ENCODE data around the gene SHKBP1. TPM values are rescaled to one million over a fixed set of nuclear protein-coding genes. Genes with fewer than 3 reads are reported as not detected.
"Not testable (repeated sequence)": the region's sequence is repeated elsewhere in the genome, so short reads cannot be mapped to it uniquely, and the experiment has no call there.

The SHKBP1 gene
- polyA plus RNA-seq, 1 experiment = 42.5 TPM

DNA sequence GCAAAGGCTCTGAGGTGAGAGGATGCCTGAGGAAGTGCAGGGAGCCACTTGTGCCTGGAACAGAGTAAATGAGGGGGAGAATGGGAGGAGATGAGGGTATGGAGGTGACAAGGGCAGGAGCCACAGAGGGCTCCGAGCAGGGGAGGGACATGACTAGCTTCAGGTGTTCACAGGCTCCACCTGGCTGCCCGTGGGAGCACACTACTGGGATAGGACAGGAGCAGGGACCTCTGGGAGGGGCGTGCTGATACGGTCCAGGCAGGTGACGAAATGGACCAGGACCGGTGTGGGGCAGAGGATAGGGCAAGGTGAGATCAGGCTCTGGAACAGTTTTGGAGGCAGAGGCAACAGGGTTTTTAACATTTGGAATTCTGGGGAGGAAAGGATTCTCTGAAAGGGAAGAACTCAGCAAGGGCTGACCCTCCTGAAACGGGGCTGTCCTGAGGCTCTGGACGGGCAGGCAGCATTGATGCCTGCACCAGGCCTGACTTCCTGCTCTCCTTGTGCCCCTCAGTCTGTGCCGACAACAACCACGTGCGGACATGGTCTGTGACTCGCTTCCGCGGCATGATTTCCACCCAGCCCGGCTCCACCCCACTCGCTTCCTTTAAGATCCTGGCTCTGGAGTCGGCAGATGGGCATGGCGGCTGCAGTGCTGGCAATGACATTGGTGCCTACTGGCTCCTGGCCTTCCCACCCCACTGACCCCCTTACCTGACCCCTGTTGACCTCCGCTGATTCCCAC is 11.6 kb downstream of the SHKBP1 start:
- no peak for DNase-seq (ENCODE audit: low read depth, low spot score)
- no peak overlapping the region for H3K27ac ChIP-seq (ENCODE audit: low read depth, low read length)
- POLR2A ChIA-PET = no interaction called here
- TF ChIP-seq, protein P1, sequence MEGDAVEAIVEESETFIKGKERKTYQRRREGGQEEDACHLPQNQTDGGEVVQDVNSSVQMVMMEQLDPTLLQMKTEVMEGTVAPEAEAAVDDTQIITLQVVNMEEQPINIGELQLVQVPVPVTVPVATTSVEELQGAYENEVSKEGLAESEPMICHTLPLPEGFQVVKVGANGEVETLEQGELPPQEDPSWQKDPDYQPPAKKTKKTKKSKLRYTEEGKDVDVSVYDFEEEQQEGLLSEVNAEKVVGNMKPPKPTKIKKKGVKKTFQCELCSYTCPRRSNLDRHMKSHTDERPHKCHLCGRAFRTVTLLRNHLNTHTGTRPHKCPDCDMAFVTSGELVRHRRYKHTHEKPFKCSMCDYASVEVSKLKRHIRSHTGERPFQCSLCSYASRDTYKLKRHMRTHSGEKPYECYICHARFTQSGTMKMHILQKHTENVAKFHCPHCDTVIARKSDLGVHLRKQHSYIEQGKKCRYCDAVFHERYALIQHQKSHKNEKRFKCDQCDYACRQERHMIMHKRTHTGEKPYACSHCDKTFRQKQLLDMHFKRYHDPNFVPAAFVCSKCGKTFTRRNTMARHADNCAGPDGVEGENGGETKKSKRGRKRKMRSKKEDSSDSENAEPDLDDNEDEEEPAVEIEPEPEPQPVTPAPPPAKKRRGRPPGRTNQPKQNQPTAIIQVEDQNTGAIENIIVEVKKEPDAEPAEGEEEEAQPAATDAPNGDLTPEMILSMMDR (IDR thresholded peaks at IDR 0.05; ENCODE audit: low read depth, low read length) = no peak
- no peaks in the 10 kb centered on the region for H3K27me3 ChIP-seq (ENCODE audit: control insufficient read depth, insufficient read depth, low read length)
- no peak overlapping the region for H3K4me3 ChIP-seq (ENCODE audit: low read depth, low read length)
- CTCF ChIA-PET = no interaction called here
- H3K9me3 ChIP-seq (ENCODE audit: control insufficient read depth, insufficient read depth, low read length) = no peaks in the 10 kb centered on the region; the same call in none of the 2 replicates

GRCh38 chr19:40588926-40589569 is 12.4 kb downstream of the SHKBP1 start:
- ChIA-PET POLR2A (interaction anchor here (1.1 kb wide), 1 partner anchor 18 kb away, joined by 3 read pairs; no protein-coding TSS in a partner anchor), CTCF (no interaction called here)
- DNase-seq (ENCODE audit: low read depth, low spot score) = no peak

DNA sequence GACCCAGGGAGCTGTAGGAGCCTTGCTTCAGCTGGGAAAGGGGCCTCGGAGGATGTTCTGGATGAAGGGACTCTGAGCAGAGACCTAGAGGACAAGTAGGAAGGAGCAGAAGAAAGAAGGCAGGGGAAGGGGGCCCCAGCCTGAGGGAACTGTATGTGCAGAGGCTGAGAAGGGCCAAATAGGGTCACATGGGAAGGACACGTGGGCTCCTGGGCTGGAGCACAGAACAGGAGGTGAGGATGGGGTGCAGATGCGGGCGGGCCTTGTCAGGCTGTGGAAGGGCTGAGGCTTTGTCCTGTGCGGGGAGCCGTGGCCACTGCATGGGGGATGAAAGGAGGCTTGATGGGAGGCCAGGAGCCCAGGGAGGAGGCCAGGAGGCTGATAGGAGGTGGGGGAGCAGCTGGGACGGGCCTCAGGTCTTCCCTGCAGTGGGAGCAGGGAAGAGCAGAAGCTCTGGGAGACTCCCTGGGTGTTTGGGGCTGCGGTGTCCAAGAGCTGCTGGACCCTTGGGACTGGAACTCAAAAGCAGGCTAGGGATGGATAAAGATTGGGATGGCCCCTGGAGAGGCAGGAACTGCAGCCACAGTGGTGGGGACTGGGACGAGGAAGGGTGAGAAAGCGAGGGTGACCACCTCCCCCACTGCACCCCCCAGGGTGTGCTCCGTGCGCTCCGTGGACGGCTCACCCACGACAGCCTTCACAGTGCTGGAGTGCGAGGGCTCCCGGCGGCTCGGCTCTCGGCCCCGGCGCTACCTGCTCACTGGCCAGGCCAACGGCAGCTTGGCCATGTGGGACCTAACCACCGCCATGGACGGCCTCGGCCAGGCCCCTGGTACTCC is 13.1 kb downstream of the SHKBP1 start:
- POLR2A ChIA-PET = interaction anchor here (1.1 kb wide), 1 partner anchor 19 kb away, joined by 3 read pairs; no protein-coding TSS in a partner anchor
- CTCF ChIA-PET = no interaction called here
- Histone ChIP-seq H3K27me3 (ENCODE audit: control insufficient read depth, insufficient read depth, low read length) (no peaks in the 10 kb centered on the region), H3K27ac (ENCODE audit: low read depth, low read length) (no peak overlapping the region), H3K9me3 (ENCODE audit: control insufficient read depth, insufficient read depth, low read length) (no peaks in the 10 kb centered on the region; the same call in none of the 2 replicates), H3K4me3 (ENCODE audit: low read depth, low read length) (no peak overlapping the region)
- no peak for DNase-seq (ENCODE audit: low read depth, low spot score)
- TF ChIP-seq, protein P1 (IDR thresholded peaks at IDR 0.05; ENCODE audit: low read depth, low read length) = no peak

More at GRCh38 chr19:40588926-40589569, 12.4 kb downstream of the SHKBP1 start:
- H3K4me3 ChIP-seq (ENCODE audit: low read depth, low read length) = no peak overlapping the region
- TF ChIP-seq, protein P1 (IDR thresholded peaks at IDR 0.05; ENCODE audit: low read depth, low read length) = no peak
- H3K27me3 ChIP-seq (ENCODE audit: control insufficient read depth, insufficient read depth, low read length) = no peaks in the 10 kb centered on the region
- H3K9me3 ChIP-seq (ENCODE audit: control insufficient read depth, insufficient read depth, low read length) = no peaks in the 10 kb centered on the region; the same call in none of the 2 replicates
- H3K27ac ChIP-seq (ENCODE audit: low read depth, low read length) = no peak overlapping the region

DNA sequence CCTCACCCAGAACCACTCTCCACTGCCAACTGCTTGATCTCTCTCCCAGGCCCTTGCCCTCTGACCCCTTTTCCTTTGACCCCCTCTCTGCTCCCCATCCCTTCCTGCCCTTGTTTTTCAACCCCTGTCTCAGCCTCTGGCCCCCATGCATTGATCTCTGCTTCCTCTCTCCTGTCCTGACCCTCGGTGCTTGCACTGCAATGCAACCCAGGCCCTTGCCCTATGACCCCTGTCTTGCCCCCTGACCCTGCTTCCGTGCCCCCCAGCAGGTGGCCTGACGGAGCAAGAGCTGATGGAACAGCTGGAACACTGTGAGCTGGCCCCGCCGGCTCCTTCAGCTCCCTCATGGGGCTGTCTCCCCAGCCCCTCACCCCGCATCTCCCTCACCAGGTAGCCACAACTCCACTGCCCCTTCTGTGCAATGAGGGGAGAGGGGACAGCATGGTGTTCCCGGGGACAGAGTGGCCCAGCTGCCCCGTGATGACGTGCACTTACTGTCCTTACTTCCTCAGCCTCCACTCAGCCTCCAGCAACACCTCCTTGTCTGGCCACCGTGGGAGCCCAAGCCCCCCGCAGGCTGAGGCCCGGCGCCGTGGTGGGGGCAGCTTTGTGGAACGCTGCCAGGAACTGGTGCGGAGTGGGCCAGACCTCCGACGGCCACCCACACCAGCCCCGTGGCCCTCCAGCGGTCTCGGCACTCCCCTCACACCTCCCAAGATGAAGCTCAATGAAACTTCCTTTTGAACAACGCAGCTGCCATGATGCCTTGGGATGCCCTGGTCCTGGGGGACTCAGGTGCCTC is 14.0 kb downstream of the SHKBP1 start:
- H3K9me3 ChIP-seq (ENCODE audit: control insufficient read depth, insufficient read depth, low read length) = no peaks in the 10 kb centered on the region; the same call in none of the 2 replicates
- TF ChIP-seq, protein P1 (IDR thresholded peaks at IDR 0.05; ENCODE audit: low read depth, low read length) = no peak
- ChIA-PET POLR2A (no interaction called here), CTCF (no interaction called here)
- H3K27ac ChIP-seq (ENCODE audit: low read depth, low read length) = no peak overlapping the region
- DNase-seq (ENCODE audit: low read depth, low spot score) = no peak
- H3K27me3 ChIP-seq (ENCODE audit: control insufficient read depth, insufficient read depth, low read length) = no peaks in the 10 kb centered on the region
- H3K4me3 ChIP-seq (ENCODE audit: low read depth, low read length) = no peak overlapping the region

GRCh38 chr19:40591724-40592123 is 15.1 kb downstream of the SHKBP1 start:
- H3K4me3 ChIP-seq (ENCODE audit: low read depth, low read length); H3K27ac ChIP-seq (ENCODE audit: low read depth, low read length); DNase-seq (ENCODE audit: low read depth, low spot score); CTCF ChIA-PET; H3K27me3 ChIP-seq (ENCODE audit: control insufficient read depth, insufficient read depth, low read length); POLR2A ChIA-PET; H3K9me3 ChIP-seq (ENCODE audit: control insufficient read depth, insufficient read depth, low read length): not testable (repeated sequence)

Data from AG04450 (cell line).